Hepatocyte (in vitro differentiated cells): Measurements from ENCODE around the gene DISP2.

Experiments used
- CTCF ChIP-seq: fragments of 200-600 bp; sonication (generic); IDR thresholded peaks from 2 replicates; pipeline ENCODE4 v1.5.1; 2016; ENCODE audit warnings: antibody characterized with exemption, mild to moderate bottlenecking; ENCODE audit not compliant: poor library complexity
- EZH2 ChIP-seq: fragments of 200-600 bp; sonication (generic); IDR thresholded peaks from 2 replicates; pipeline ENCODE4 v1.6.1; 2016; ENCODE audit warnings: antibody characterized with exemption, mild to moderate bottlenecking, borderline replicate concordance
- EZH2phosphoT487 ChIP-seq: fragments of 200-600 bp; sonication (generic); IDR thresholded peaks from one replicate; pipeline ENCODE4 v1.6.1; 2018; ENCODE audit warnings: antibody characterized with exemption, mild to moderate bottlenecking, low read depth, moderate library complexity; ENCODE audit not compliant: unreplicated experiment, severe bottlenecking

- peak; percentile 2 for TF ChIP-seq CTCF
- no peak for TF ChIP-seq EZH2
- TF ChIP-seq EZH2phosphoT487, result no peak
Observed at GRCh38 chr15:40358471-40359353, 693 bp downstream of the DISP2 start.
